ENCODE measurements around the gene FNIP2. TPM values are rescaled to one million over a fixed set of nuclear protein-coding genes. Genes with fewer than 3 reads are reported as not detected.

The FNIP2 gene
- total and polyA plus RNA-seq, 9 of the 15 experiments (the other 6 are each of a cell fraction or from before 2014, with no cell fraction given): 1.7 to 15.5 (median 8.3) TPM

DNA sequence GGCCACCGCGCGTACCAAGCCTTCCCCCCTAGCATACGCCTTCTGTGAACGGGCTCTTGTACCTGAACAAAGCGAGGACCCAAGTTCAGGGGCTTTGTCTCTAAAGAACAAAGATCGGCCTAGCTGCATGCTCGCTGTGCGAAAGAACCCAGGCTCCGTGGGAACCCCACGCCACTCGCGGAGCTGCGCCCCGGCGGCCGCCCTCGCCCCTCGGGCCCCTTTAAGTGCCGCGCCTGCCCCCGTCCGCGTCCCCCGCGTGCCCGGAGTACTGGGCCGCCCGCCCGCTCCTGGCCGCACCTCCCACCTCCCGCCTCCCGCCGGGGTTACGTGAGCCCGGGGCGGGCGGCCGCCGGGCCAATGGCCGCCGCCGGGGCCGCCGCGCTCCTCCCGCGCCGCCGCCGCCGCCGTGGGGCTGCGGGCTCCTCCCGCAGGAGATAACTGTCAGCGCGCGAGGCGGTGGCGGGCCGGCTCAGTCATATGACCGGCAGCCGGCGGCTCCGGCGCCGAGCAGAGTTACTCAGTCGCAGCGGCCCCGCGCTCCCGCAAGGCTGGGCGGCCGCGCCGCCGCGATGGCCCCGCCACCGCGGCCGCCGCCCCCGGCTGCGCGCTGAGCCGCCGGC, at the start of gene FNIP2 (continued):
- TF ChIP-seq NONO (IDR thresholded peaks at IDR 0.05; ENCODE audit: low read depth in 2 of 2, low read length in 1 of 2) (peak; percentile 60 to 70; a peak in 2 of 4 replicates), FOS (IDR thresholded peaks at IDR 0.05; ENCODE audit: extremely low read depth, insufficient read length) (no peak), ZNF76 (CRISPR knock-in tag; IDR thresholded peaks at IDR 0.05; ENCODE audit: borderline replicate concordance) (0 out of 2 replicates have a peak, but pooled peaks have one; percentile 35), GABPB1 (CRISPR knock-in tag; IDR thresholded peaks at IDR 0.05) (0 out of 2 replicates have a peak, but pooled peaks have one; percentile 29), CC2D1A (IDR thresholded peaks at IDR 0.05) (no peak), CREBBP (IDR thresholded peaks at IDR 0.05; ENCODE audit: low read depth, low read length) (no peak), TEAD4 (IDR thresholded peaks at IDR 0.05; ENCODE audit: low read length) (no peak), TEAD4 (CRISPR knock-in tag; IDR thresholded peaks at IDR 0.05; ENCODE audit: borderline replicate concordance) (no peak), TFAM (CRISPR knock-in tag; conservative IDR thresholded peaks at IDR 0.05) (no peak), SMC3 (conservative IDR thresholded peaks at IDR 0.05; ENCODE audit: insufficient read depth, low read depth, low read length) (no peak), NFIC (IDR thresholded peaks at IDR 0.05) (peak; percentile 17; the same call in 1 of the 2 replicates), ZNF212 (CRISPR knock-in tag; IDR thresholded peaks at IDR 0.05) (no peak), XRCC3 (IDR thresholded peaks at IDR 0.05) (no peak)
- TF ChIP-seq, protein P1, sequence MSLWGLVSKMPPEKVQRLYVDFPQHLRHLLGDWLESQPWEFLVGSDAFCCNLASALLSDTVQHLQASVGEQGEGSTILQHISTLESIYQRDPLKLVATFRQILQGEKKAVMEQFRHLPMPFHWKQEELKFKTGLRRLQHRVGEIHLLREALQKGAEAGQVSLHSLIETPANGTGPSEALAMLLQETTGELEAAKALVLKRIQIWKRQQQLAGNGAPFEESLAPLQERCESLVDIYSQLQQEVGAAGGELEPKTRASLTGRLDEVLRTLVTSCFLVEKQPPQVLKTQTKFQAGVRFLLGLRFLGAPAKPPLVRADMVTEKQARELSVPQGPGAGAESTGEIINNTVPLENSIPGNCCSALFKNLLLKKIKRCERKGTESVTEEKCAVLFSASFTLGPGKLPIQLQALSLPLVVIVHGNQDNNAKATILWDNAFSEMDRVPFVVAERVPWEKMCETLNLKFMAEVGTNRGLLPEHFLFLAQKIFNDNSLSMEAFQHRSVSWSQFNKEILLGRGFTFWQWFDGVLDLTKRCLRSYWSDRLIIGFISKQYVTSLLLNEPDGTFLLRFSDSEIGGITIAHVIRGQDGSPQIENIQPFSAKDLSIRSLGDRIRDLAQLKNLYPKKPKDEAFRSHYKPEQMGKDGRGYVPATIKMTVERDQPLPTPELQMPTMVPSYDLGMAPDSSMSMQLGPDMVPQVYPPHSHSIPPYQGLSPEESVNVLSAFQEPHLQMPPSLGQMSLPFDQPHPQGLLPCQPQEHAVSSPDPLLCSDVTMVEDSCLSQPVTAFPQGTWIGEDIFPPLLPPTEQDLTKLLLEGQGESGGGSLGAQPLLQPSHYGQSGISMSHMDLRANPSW (CRISPR knock-in tag; IDR thresholded peaks at IDR 0.05): no peak
- TF ChIP-seq, protein P2, sequence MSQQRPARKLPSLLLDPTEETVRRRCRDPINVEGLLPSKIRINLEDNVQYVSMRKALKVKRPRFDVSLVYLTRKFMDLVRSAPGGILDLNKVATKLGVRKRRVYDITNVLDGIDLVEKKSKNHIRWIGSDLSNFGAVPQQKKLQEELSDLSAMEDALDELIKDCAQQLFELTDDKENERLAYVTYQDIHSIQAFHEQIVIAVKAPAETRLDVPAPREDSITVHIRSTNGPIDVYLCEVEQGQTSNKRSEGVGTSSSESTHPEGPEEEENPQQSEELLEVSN (IDR thresholded peaks at IDR 0.05; ENCODE audit: borderline replicate concordance in 1 of 2, extremely low read depth in 1 of 2, insufficient read depth in 1 of 2, insufficient read length in 1 of 2, low read depth in 1 of 2, low read length in 1 of 2, poor library complexity in 1 of 2, severe bottlenecking in 1 of 2): peak; percentile 87 to 98
- TF ChIP-seq, protein P3, sequence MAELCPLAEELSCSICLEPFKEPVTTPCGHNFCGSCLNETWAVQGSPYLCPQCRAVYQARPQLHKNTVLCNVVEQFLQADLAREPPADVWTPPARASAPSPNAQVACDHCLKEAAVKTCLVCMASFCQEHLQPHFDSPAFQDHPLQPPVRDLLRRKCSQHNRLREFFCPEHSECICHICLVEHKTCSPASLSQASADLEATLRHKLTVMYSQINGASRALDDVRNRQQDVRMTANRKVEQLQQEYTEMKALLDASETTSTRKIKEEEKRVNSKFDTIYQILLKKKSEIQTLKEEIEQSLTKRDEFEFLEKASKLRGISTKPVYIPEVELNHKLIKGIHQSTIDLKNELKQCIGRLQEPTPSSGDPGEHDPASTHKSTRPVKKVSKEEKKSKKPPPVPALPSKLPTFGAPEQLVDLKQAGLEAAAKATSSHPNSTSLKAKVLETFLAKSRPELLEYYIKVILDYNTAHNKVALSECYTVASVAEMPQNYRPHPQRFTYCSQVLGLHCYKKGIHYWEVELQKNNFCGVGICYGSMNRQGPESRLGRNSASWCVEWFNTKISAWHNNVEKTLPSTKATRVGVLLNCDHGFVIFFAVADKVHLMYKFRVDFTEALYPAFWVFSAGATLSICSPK (IDR thresholded peaks at IDR 0.05; ENCODE audit: borderline replicate concordance): no peak
- TF ChIP-seq, protein P4, sequence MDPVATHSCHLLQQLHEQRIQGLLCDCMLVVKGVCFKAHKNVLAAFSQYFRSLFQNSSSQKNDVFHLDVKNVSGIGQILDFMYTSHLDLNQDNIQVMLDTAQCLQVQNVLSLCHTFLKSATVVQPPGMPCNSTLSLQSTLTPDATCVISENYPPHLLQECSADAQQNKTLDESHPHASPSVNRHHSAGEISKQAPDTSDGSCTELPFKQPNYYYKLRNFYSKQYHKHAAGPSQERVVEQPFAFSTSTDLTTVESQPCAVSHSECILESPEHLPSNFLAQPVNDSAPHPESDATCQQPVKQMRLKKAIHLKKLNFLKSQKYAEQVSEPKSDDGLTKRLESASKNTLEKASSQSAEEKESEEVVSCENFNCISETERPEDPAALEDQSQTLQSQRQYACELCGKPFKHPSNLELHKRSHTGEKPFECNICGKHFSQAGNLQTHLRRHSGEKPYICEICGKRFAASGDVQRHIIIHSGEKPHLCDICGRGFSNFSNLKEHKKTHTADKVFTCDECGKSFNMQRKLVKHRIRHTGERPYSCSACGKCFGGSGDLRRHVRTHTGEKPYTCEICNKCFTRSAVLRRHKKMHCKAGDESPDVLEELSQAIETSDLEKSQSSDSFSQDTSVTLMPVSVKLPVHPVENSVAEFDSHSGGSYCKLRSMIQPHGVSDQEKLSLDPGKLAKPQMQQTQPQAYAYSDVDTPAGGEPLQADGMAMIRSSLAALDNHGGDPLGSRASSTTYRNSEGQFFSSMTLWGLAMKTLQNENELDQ (CRISPR knock-in tag; IDR thresholded peaks at IDR 0.05; ENCODE audit: borderline replicate concordance): no peak
- TF ChIP-seq, protein P5, sequence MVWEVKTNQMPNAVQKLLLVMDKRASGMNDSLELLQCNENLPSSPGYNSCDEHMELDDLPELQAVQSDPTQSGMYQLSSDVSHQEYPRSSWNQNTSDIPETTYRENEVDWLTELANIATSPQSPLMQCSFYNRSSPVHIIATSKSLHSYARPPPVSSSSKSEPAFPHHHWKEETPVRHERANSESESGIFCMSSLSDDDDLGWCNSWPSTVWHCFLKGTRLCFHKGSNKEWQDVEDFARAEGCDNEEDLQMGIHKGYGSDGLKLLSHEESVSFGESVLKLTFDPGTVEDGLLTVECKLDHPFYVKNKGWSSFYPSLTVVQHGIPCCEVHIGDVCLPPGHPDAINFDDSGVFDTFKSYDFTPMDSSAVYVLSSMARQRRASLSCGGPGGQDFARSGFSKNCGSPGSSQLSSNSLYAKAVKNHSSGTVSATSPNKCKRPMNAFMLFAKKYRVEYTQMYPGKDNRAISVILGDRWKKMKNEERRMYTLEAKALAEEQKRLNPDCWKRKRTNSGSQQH (CRISPR knock-in tag; IDR thresholded peaks at IDR 0.05): no peak

Data from K562 (cell line).